DMS53 treated with DMSO at 0.1 percent for 48 hours (cell line): Measurements from ENCODE around the gene ENO1.

Experiments
- DNase-seq: peaks from one replicate; lab custom pipeline; 2025; ENCODE audit not compliant: unreplicated experiment; lab: John Stamatoyannopoulos, UW

The ENO1 gene

DNA sequence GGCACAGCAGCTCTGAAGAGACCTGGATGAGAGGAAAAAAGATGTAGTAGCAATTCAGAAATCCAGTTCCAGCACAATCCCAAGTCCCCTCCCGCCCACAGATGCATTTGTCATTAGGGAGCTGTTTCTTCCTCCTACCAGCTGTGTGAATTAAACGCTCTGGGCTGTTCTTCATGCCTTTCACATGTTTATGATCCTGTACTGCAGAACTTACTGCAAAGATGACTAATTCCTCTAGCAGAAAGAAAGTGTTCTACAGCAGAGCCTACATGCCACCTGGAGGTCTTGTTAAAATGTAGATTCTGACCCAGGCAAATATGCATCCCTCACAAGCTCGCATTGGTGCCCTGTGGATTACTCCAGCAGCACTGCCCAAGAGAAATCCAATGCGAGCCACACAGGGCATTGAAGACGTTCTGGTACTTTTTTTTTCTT, 6.5 kb downstream of the ENO1 start:
- DNase-seq, result no peak

DNA sequence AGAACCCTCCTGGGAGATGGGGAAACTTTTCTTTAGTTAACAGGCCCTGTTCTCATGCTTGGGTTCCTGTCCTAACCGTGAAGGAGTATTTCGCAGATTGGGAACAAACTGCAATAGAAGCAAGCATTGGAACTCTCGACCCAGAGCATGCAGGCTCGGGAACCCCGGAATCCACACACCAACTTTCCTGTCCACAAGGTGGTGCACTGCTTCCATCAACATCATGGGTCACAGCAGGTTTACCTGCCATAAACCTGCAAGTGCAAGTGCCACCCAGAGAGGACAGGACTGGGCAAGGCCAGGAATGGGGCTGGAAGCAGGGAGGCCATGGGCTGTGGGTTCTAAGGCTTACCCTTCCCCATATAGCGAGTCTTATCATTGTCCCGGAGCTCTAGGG, 6.9 kb downstream of the ENO1 start:
- DNase-seq, result no peak

DNA sequence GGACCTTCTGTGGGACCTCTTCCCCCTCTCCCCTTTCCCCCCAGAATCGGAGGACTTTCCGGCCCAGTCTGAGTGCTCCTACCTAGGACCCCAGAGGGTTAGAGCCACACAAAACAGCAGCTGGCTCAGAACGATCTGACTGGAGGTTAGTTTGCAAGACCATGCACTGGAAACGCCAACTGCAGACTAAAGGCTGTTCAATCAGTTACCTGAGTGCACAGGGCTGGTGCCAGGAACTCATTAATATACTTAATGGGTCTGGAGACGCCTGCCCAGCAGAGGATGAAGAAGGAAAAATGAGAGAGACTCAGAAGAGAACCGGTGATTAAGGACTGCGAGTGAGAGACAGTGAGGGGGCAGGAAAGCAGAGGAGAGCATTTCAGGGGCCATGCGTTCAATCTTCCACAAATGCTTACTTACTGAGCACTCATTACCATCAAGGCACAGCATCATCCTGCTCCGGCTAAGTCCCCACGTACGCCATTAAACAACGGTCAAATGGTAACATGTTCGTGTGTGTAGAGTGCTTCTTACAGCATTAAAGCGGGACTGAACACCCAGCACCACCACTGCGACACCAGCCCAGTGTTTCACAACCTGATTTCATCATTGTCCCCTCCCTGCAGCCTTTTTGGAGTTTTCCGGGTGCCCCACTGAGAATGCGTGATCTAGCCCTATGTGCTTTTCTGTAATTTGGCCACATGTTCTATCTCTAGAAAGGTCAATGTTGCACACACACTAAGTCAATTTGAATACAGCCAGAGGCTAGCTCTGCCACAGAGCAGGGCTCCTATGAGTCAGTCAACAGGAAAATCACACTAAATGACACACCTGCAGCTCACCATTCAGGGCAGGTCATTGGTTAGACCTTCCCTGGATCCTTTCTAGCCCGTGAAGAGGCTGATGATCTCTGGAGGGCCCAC, 7.6 kb downstream of the ENO1 start:
- DNase-seq, result no peak

DNA sequence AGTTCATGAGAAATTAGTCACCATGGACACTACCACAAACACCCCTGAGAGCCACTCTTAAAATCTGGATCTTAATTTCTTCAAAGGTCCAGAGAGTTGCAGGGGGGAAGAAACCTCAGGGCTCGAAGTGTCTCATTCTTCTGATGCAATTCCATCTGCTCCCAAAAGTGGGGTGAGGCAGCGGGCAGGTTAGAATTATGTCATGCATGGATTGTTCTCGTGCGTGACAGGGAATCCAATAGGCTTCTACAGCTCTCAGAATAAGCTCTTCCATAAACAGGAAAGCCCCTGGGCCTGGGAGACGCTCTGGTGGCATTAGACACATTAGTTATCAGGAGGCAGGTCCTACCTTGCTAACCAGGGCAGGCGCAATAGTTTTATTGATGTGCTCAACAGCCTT, 8.4 kb downstream of the ENO1 start:
- no peak for DNase-seq

DNA sequence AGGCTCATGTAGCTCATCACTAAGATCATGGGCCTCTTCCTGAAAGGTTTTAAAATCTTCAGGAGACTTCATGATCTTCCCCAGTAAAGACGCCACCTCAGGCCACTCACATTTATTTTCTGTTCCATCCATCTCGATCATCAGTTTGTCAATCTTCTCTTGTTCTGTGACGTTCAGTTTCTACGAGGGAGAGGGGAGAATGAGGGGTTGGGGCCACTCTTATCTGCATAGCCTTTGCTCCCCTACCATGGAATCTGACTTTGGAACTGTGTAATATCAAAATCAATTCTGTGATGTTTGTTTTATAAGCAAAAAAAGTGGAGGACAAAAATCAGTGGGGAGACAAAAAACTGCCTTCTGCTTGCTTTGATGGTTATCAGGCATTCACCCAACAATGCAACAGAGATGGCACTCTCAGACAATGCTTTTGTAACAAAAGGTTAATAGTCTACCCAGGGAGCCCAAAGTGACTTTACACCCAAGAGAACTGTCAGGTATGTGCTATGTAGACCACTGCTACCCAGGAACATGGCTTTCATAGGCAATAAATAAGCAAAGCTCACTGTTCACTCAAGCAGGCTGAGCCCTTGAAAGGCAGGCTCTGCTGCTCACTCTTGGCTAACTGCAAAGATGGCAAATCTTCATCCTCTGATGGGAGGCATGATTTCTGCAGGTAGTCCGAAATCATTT, 10.5 kb downstream of the ENO1 start:
- DNase-seq, result no peak

DNA sequence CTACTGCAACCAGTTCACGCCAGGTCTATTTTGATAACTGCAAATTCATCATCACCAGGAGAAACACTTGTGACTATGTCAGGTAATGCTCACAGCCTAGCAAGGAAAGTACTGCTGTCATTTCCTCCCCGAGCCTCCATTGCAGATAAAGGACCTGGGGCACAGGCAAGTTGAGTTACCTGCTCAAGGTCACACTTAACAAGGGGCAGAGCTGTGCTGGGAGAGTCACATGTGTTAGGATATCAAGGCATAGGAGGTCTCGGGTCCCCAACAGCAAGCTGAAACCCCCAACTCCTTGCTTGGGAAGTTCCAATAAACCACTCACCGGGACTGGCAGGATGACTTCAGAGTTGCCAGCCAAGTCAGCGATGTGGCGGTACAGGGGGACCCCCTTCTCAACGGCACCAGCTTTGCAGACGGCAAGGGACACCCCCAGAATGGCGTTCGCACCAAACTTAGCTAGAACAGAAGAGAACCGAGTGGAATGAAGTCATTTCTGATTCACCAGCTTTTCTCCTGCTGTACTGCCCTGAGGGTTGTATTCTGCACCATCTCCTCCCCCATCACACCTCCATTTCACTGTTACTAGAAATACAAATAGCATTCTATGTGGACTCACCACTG, 11.6 kb downstream of the ENO1 start:
- DNase-seq, result no peak

- no peak for DNase-seq
Measured at GRCh38 chr1:8866173-8866791, 12.2 kb downstream of the ENO1 start.

GRCh38 chr1:8864713-8865344, 13.7 kb downstream of the ENO1 start:
- no peak for DNase-seq

DNA sequence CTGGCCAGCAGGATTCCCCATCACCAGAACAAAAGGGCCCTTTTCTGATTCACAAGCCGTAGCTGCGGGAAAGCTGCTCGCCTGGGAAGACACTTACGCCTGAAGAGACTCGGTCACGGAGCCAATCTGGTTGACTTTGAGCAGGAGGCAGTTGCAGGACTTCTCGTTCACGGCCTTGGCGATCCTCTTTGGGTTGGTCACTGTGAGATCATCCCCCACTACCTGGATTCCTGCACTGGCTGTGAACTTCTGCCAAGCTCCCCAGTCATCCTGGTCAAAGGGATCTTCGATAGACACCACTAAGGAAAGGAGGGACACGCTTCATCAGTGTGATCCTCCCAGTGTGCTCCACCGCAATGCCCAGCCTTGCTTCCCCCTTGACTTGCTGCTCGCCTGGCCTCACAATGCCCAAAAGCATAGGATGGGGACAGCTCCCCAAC, 14.7 kb downstream of the ENO1 start:
- no peak for DNase-seq

DNA sequence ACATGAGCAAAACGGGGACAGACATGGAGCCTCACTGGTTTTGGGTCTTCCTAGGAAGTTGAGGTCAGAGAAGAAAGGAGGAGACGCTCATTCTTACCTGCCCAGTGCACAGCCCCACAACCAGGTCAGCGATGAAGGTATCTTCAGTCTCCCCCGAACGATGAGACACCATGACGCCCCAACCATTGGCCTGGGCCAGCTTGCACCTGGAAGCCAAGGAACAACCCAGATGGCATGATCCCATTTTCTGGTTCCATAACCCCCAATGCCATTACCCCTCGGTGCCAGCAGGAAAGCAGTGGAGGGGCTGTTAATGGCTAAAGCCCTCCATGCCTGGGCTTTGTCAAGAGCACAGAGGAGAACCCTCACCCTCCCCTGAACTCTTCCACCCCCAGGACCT, 15.3 kb downstream of the ENO1 start:
- DNase-seq, result no peak

DNA sequence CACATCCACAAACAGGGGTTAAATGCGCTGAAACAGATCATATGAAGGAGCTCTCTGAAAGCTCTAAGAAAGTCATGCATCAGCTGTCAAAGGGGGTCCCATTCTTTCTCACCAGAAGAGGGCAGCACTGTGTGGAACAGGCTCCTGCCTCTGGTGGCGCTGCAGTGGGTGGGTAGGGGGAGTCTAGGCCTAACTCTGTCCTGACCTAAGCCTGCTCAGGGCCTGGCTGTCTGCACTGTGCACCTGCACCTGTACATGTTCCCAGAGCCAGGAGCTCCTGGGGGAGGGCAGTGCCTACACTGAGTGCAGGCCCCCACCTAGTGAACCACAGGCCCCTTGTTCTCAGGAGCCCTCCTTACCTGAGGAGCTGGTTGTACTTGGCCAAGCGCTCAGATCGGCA, 16.0 kb downstream of the ENO1 start:
- DNase-seq, result no peak

GRCh38 chr1:8860738-8861516, 17.6 kb downstream of the ENO1 start:
- DNase-seq, result no peak

GRCh38 chr1:8858888-8859706, 19.4 kb downstream of the ENO1 start:
- DNase-seq, result peak; percentile 28

DNA sequence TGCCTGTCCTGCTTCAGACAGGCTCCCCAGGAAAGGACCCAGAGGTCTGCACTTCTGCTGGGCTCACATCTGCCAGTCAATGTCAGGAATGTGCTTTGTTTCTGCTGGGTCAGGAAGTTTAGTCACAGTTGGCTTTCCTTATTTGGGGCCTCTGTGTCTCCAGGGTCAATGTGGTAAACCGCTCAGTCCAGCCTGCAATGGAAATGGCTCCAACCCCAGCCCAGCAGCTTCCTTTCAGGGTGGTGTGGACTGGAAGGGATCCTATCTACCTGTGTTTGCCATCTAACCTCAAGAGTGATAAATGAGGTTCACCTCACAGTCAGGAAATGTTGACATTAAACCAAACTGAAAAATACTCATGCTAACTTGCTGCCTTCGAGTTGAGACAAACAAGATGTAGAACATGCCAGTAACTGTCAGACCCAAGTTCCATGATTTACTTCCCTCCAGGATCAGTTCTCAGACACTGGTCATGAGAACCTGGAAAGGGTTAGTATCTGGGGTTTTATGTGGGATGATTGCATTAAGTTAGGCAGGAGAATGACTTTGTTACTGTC, 20.3 kb downstream of the ENO1 start:
- DNase-seq, result no peak

GRCh38 chr1:8856689-8857412, 21.6 kb downstream of the ENO1 start:
- DNase-seq, result no peak

- DNase-seq, result no peak
Measured at GRCh38 chr1:8854240-8854639, 24.2 kb downstream of the ENO1 start.

GRCh38 chr1:8851060-8851459, 27.4 kb downstream of the ENO1 start:
- DNase-seq, result no peak

DNA sequence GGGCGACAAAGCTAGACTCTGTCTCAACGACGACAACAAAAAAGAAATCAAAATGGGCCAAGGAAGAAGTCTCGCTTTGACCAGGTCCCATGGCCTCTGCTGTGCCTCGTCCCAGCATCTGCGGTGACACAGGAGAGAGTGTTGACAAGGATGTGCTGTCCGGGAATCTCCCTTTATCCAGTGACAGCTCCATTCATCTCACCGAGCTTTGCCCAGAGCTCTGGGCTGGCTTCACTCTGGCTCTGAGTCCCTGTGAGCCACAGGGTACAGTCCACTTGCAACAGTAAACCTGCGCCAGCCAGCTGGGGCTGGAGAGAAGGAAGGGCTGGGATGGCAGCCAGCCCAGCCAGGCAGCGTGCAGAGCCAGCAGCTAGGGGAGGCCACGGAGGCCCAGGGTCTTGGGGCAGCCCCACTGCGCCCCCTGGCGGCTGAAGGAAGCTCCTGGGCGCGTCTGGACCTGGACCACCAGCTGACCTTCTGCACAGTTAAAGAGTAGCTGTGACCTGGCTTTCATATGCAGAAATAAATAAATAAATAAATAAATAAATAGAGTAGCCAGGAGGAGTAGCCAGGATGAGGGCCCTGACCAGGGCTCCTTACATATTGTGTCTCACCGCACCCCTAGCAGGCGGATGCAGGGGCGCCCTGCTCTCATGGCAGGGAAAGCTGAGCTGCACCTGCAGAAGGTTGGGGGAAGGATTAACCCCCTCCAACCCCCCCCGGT, 29.7 kb downstream of the ENO1 start:
- DNase-seq, result peak; percentile 93
